SU-DHL-6 (cell line): Measurements from ENCODE around the gene C11orf68.

ENCODE experiments used
- H2AFZ ChIP-seq: fragments of 200-600 bp; sonication (generic); 2 replicates; pipeline ENCODE4 v1.6.1; 2014; ENCODE audit warnings: low read depth, mild to moderate bottlenecking, moderate library complexity, mixed read lengths, antibody characterized with exemption, low read length; ENCODE audit not compliant: severe bottlenecking
- H3F3A ChIP-seq: fragments of 200-600 bp; shearing (Covaris generic); 2 replicates; pipeline ENCODE4 v1.6.0; 2016; ENCODE audit warnings: antibody characterized with exemption, mild to moderate bottlenecking; ENCODE audit not compliant: insufficient read depth
- H3K27ac ChIP-seq: fragments of 200-600 bp; sonication (generic); 2 replicates; pipeline ENCODE4 v1.5.1; 2016; ENCODE audit warnings: low read depth, mild to moderate bottlenecking, low read length, moderate library complexity, mixed read lengths
- H3K27me3 ChIP-seq: fragments of 200-600 bp; sonication (generic), shearing (Covaris generic); 2 replicates; pipeline ENCODE4 v1.6.0; 2014; ENCODE audit warnings: mild to moderate bottlenecking, low read length
- H3K36me3 ChIP-seq: fragments of 200-600 bp; sonication (generic); 2 replicates; pipeline ENCODE4 v1.6.1; 2014; ENCODE audit warnings: mild to moderate bottlenecking, low read length, mixed read lengths
- H3K4me2 ChIP-seq: fragments of 300-600, 200-600 bp; shearing (Covaris generic), sonication (generic); 2 replicates; pipeline ENCODE4 v1.6.0; 2014; ENCODE audit warnings: low read length, low read depth, mild to moderate bottlenecking; ENCODE audit not compliant: poor library complexity, severe bottlenecking
- H3K4me3 ChIP-seq: fragments of 200-600 bp; sonication (generic); 2 replicates; pipeline ENCODE4 v1.5.1; 2014; ENCODE audit warnings: antibody characterized with exemption, low read length, mild to moderate bottlenecking, mixed read lengths; ENCODE audit not compliant: insufficient read depth, poor library complexity, severe bottlenecking
- H3K79me2 ChIP-seq: fragments of 200-600 bp; sonication (generic); 2 replicates; pipeline ENCODE4 v1.6.1; 2014; ENCODE audit warnings: mild to moderate bottlenecking, low read length, moderate library complexity; ENCODE audit not compliant: insufficient read depth
- H3K9ac ChIP-seq: fragments of 200-600 bp; sonication (generic); 2 replicates; pipeline ENCODE4 v1.7.0; 2014; ENCODE audit warnings: mild to moderate bottlenecking, low read length
- H3K9me2 ChIP-seq: fragments of 200-600 bp; sonication (generic); replicated peaks from 2 replicates; pipeline ENCODE4 v1.6.1; 2014; ENCODE audit warnings: low read length; ENCODE audit not compliant: insufficient read depth
- H3K9me3 ChIP-seq: fragments of 200-600 bp; sonication (generic); 2 replicates; pipeline ENCODE4 v1.6.1; 2014; ENCODE audit warnings: low read length, mixed read lengths; ENCODE audit not compliant: insufficient read depth
- H4K20me1 ChIP-seq: fragments of 200-600 bp; sonication (generic); 2 replicates; pipeline ENCODE4 v1.6.1; 2014; ENCODE audit warnings: low read depth, mild to moderate bottlenecking, antibody characterized with exemption, low read length, moderate library complexity, mixed read lengths
- EZH2phosphoT487 ChIP-seq: fragments of 200-600 bp; sonication (generic), shearing (Covaris generic); conservative IDR thresholded peaks from 2 replicates; pipeline ENCODE4 v1.6.1; 2018; ENCODE audit warnings: mild to moderate bottlenecking, antibody characterized with exemption, low read length, moderate library complexity, mixed read lengths
- TF ChIP-seq, protein P1 (sequence below): fragments of 200-600 bp; sonication (generic); IDR thresholded peaks from one replicate; pipeline ENCODE4 v1.5.1; 2017; ENCODE audit warnings: antibody characterized with exemption, mild to moderate bottlenecking, low read length, moderate library complexity; ENCODE audit not compliant: insufficient read depth, poor library complexity, severe bottlenecking

The C11orf68 gene

DNA sequence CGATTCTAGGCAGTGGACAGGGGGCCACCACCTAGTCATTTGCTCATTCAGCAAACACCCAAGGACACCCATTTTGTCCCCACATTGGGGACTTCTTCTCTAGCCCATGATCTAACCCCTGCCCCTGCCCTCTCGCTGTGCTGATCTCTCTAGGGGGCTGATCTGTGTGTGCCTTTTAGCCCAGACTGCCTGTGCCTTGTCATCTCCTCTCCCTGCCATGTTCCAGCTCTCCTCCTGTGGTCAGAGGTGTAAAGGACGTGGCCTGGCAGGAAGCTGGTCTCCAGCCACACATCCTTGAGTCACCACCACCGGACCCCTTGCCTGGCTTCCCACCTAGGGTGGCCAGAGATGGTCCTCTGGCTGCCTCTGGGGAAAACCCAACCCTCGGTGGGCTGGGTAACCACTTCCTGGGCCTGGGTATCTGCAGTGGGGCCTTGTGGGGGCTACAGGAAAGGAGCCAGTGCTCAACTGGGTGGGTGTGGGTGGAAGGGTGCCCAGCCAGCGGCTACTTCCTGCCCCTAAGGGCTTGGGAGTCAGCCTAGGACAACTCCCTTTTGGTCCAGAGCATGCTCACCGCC, 37.9 kb downstream of the C11orf68 start:
- Histone ChIP-seq H3K9ac (no peak overlapping the region), H3K4me2 (no peak overlapping the region), H3K9me2 (no peaks in the 10 kb centered on the region), H3K27me3 (no peaks in the 10 kb centered on the region), H3K4me3 (no peak overlapping the region), H3F3A (no peaks in the 10 kb centered on the region), H3K9me3 (no peaks in the 10 kb centered on the region), H3K36me3 (no peaks in the 10 kb centered on the region), H3K79me2 (no peaks in the 10 kb centered on the region), H4K20me1 (no peaks in the 10 kb centered on the region), H3K27ac (no peak overlapping the region), H2AFZ (no peak overlapping the region)
- TF ChIP-seq, protein P1, sequence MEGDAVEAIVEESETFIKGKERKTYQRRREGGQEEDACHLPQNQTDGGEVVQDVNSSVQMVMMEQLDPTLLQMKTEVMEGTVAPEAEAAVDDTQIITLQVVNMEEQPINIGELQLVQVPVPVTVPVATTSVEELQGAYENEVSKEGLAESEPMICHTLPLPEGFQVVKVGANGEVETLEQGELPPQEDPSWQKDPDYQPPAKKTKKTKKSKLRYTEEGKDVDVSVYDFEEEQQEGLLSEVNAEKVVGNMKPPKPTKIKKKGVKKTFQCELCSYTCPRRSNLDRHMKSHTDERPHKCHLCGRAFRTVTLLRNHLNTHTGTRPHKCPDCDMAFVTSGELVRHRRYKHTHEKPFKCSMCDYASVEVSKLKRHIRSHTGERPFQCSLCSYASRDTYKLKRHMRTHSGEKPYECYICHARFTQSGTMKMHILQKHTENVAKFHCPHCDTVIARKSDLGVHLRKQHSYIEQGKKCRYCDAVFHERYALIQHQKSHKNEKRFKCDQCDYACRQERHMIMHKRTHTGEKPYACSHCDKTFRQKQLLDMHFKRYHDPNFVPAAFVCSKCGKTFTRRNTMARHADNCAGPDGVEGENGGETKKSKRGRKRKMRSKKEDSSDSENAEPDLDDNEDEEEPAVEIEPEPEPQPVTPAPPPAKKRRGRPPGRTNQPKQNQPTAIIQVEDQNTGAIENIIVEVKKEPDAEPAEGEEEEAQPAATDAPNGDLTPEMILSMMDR = no peak
- TF ChIP-seq EZH2phosphoT487 = no peak

DNA sequence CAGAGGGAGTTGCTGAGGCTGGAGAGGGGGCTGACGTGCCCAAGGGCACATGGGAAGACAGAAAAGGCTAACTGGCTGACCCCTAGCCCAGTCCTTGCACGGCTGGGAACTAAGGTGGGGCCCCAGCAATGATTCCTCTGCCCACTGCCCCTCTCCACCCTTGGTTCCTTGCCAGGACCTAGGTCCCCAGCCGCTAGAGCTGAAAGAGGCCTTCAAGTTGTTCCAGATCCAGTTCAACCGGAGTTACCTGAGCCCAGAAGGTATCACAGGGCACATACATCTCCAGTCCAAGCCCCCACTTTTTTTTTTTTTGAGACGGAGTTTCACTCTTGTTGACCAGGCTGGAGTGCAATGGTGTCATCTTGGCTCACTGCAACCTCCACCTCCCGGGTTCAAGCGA, 38.8 kb downstream of the C11orf68 start:
- Histone ChIP-seq H3F3A (no peaks in the 10 kb centered on the region), H4K20me1 (no peaks in the 10 kb centered on the region), H3K4me2 (no peak overlapping the region), H3K36me3 (no peaks in the 10 kb centered on the region), H3K4me3 (no peak overlapping the region), H3K27me3 (no peaks in the 10 kb centered on the region), H2AFZ (no peak overlapping the region), H3K9me2 (no peaks in the 10 kb centered on the region), H3K79me2 (no peaks in the 10 kb centered on the region), H3K9ac (no peak overlapping the region), H3K27ac (no peak overlapping the region), H3K9me3 (no peaks in the 10 kb centered on the region)
- TF ChIP-seq, protein P1 = no peak
- TF ChIP-seq EZH2phosphoT487 = no peak

DNA sequence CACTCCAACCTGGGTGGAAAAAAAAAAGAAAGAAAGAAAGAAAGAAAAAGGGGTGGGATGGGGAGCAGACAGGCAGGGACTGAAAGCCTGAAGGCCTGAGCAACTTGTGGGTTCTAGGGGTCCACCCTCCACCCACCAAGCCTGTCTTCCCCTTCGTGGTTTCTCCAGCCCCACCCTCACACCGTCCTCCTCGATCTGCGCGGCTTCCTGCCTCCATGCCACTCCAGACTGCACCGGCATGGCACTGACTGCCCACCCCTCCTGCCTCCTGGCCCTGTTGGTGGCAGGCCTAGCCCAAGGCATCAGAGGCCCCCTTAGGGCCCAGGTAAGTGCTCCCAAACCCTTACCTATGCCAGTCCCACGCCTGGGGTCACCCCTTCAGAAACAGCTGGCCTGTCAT, 39.2 kb downstream of the C11orf68 start, which contains the start of gene CTSW:
TSS of gene CTSW (plus strand) at position 221 of the 400 bp plus-strand sequence. CDS start at position 239, 18 bp downstream.
- no peak for TF ChIP-seq EZH2phosphoT487
- TF ChIP-seq, protein P1 = no peak
- H4K20me1 ChIP-seq = no peaks in the 10 kb centered on the region
- H3K9me3 ChIP-seq = no peaks in the 10 kb centered on the region
- no peak within 1 kb of the TSS for H2AFZ ChIP-seq
- H3F3A ChIP-seq = no peaks in the 10 kb centered on the region
- H3K4me2 ChIP-seq = no peak within 1 kb of the TSS
- H3K36me3 ChIP-seq = no peaks in the 10 kb centered on the region
- no peaks in the 10 kb centered on the region for H3K27me3 ChIP-seq
- no peaks in the 10 kb centered on the region for H3K9me2 ChIP-seq
- H3K79me2 ChIP-seq = no peaks in the 10 kb centered on the region
- no peak within 1 kb of the TSS for H3K27ac ChIP-seq
- no peak within 1 kb of the TSS for H3K4me3 ChIP-seq
- H3K9ac ChIP-seq = no peak within 1 kb of the TSS
